SU-DHL-6 (cell line): ENCODE results near the gene NIPAL4.

Experiments used
- H2AFZ ChIP-seq: fragments of 200-600 bp; sonication (generic); 2 replicates; pipeline ENCODE4 v1.6.1; 2014; ENCODE audit warnings: low read depth, mild to moderate bottlenecking, moderate library complexity, mixed read lengths, antibody characterized with exemption, low read length; ENCODE audit not compliant: severe bottlenecking
- H3F3A ChIP-seq: fragments of 200-600 bp; shearing (Covaris generic); 2 replicates; pipeline ENCODE4 v1.6.0; 2016; ENCODE audit warnings: antibody characterized with exemption, mild to moderate bottlenecking; ENCODE audit not compliant: insufficient read depth
- H3K27ac ChIP-seq: fragments of 200-600 bp; sonication (generic); 2 replicates; pipeline ENCODE4 v1.5.1; 2016; ENCODE audit warnings: low read depth, mild to moderate bottlenecking, low read length, moderate library complexity, mixed read lengths
- H3K27me3 ChIP-seq: fragments of 200-600 bp; sonication (generic), shearing (Covaris generic); 2 replicates; pipeline ENCODE4 v1.6.0; 2014; ENCODE audit warnings: mild to moderate bottlenecking, low read length
- H3K36me3 ChIP-seq: fragments of 200-600 bp; sonication (generic); 2 replicates; pipeline ENCODE4 v1.6.1; 2014; ENCODE audit warnings: mild to moderate bottlenecking, low read length, mixed read lengths
- H3K4me2 ChIP-seq: fragments of 300-600, 200-600 bp; shearing (Covaris generic), sonication (generic); 2 replicates; pipeline ENCODE4 v1.6.0; 2014; ENCODE audit warnings: low read length, low read depth, mild to moderate bottlenecking; ENCODE audit not compliant: poor library complexity, severe bottlenecking
- H3K4me3 ChIP-seq: fragments of 200-600 bp; sonication (generic); 2 replicates; pipeline ENCODE4 v1.5.1; 2014; ENCODE audit warnings: antibody characterized with exemption, low read length, mild to moderate bottlenecking, mixed read lengths; ENCODE audit not compliant: insufficient read depth, poor library complexity, severe bottlenecking
- H3K79me2 ChIP-seq: fragments of 200-600 bp; sonication (generic); 2 replicates; pipeline ENCODE4 v1.6.1; 2014; ENCODE audit warnings: mild to moderate bottlenecking, low read length, moderate library complexity; ENCODE audit not compliant: insufficient read depth
- H3K9ac ChIP-seq: fragments of 200-600 bp; sonication (generic); 2 replicates; pipeline ENCODE4 v1.7.0; 2014; ENCODE audit warnings: mild to moderate bottlenecking, low read length
- H3K9me2 ChIP-seq: fragments of 200-600 bp; sonication (generic); replicated peaks from 2 replicates; pipeline ENCODE4 v1.6.1; 2014; ENCODE audit warnings: low read length; ENCODE audit not compliant: insufficient read depth
- H3K9me3 ChIP-seq: fragments of 200-600 bp; sonication (generic); 2 replicates; pipeline ENCODE4 v1.6.1; 2014; ENCODE audit warnings: low read length, mixed read lengths; ENCODE audit not compliant: insufficient read depth
- H4K20me1 ChIP-seq: fragments of 200-600 bp; sonication (generic); 2 replicates; pipeline ENCODE4 v1.6.1; 2014; ENCODE audit warnings: low read depth, mild to moderate bottlenecking, antibody characterized with exemption, low read length, moderate library complexity, mixed read lengths
- CTCF ChIP-seq: fragments of 200-600 bp; sonication (generic); IDR thresholded peaks from one replicate; pipeline ENCODE4 v1.5.1; 2017; ENCODE audit warnings: antibody characterized with exemption, mild to moderate bottlenecking, low read length, moderate library complexity; ENCODE audit not compliant: insufficient read depth, poor library complexity, severe bottlenecking
- EZH2phosphoT487 ChIP-seq: fragments of 200-600 bp; sonication (generic), shearing (Covaris generic); conservative IDR thresholded peaks from 2 replicates; pipeline ENCODE4 v1.6.1; 2018; ENCODE audit warnings: mild to moderate bottlenecking, antibody characterized with exemption, low read length, moderate library complexity, mixed read lengths

Gene NIPAL4

GRCh38 chr5:157444224-157444623 lies 15.8 kb upstream of the NIPAL4 start:
- TF ChIP-seq EZH2phosphoT487 (no peak), CTCF (no peak)
- no peaks in the 10 kb centered on the region for H3K36me3 ChIP-seq
- H3K27ac ChIP-seq, result no peak overlapping the region
- H2AFZ ChIP-seq, result no peak overlapping the region
- no peak overlapping the region for H3K4me3 ChIP-seq
- H3K9me3 ChIP-seq, result no peaks in the 10 kb centered on the region
- H3K9me2 ChIP-seq, result no peaks in the 10 kb centered on the region
- H3F3A ChIP-seq, result no peaks in the 10 kb centered on the region
- no peak overlapping the region for H3K4me2 ChIP-seq
- H4K20me1 ChIP-seq, result no peaks in the 10 kb centered on the region
- H3K79me2 ChIP-seq, result no peaks in the 10 kb centered on the region
- H3K9ac ChIP-seq, result no peak overlapping the region
- no peaks in the 10 kb centered on the region for H3K27me3 ChIP-seq

GRCh38 chr5:157445745-157446411 lies 14.1 kb upstream of the NIPAL4 start:
- H3K27ac ChIP-seq, result no peak overlapping the region
- no peak overlapping the region for H3K4me3 ChIP-seq
- no peak overlapping the region for H3K4me2 ChIP-seq
- TF ChIP-seq EZH2phosphoT487 (no peak), CTCF (no peak)
- no peaks in the 10 kb centered on the region for H3K9me2 ChIP-seq
- H3K9me3 ChIP-seq, result no peaks in the 10 kb centered on the region
- no peaks in the 10 kb centered on the region for H4K20me1 ChIP-seq
- no peaks in the 10 kb centered on the region for H3K36me3 ChIP-seq
- H3K9ac ChIP-seq, result no peak overlapping the region
- H3K27me3 ChIP-seq, result no peaks in the 10 kb centered on the region
- no peaks in the 10 kb centered on the region for H3F3A ChIP-seq
- no peaks in the 10 kb centered on the region for H3K79me2 ChIP-seq
- no peak overlapping the region for H2AFZ ChIP-seq

GRCh38 chr5:157446412-157446935 lies 13.5 kb upstream of the NIPAL4 start:
- TF ChIP-seq EZH2phosphoT487, result no peak
- TF ChIP-seq CTCF, result no peak
- no peak overlapping the region for H3K27ac ChIP-seq
- no peaks in the 10 kb centered on the region for H3K27me3 ChIP-seq
- H4K20me1 ChIP-seq, result no peaks in the 10 kb centered on the region
- no peaks in the 10 kb centered on the region for H3K79me2 ChIP-seq
- no peaks in the 10 kb centered on the region for H3K9me3 ChIP-seq
- H3K36me3 ChIP-seq, result no peaks in the 10 kb centered on the region
- no peak overlapping the region for H3K4me3 ChIP-seq
- no peaks in the 10 kb centered on the region for H3F3A ChIP-seq
- no peak overlapping the region for H3K4me2 ChIP-seq
- no peaks in the 10 kb centered on the region for H3K9me2 ChIP-seq
- H3K9ac ChIP-seq, result no peak overlapping the region
- H2AFZ ChIP-seq, result no peak overlapping the region
